GM23338 (cell line): ENCODE data around the gene ZBTB46. TPM values are rescaled to one million over a fixed set of nuclear protein-coding genes. Genes with fewer than 3 reads are reported as not detected.

Experiments used
- ATAC-seq: fragments of 200-7000 bp; cut with Tn5 transposase; 3 replicates; pipeline ENCODE4 v1.9.1; 2020
- DNase-seq: peaks from one replicate; pipeline ENCODE4 v3.0.0-alpha.2; 2015; ENCODE audit warnings: low spot score
- H2AFZ ChIP-seq: fragments of 200-600 bp; sonication (generic); 2 replicates; pipeline ENCODE4 v1.8.0; 2016; ENCODE audit warnings: antibody characterized with exemption, mild to moderate bottlenecking, moderate library complexity
- H3F3A ChIP-seq: fragments of 200-600 bp; sonication (generic); replicated peaks from 2 replicates; pipeline ENCODE4 v1.8.0; 2017; ENCODE audit warnings: antibody characterized with exemption, mixed run types, low read depth
- H3K27ac ChIP-seq: fragments of 200-600 bp; sonication (generic); 2 replicates; pipeline ENCODE4 v1.6.1; 2016; ENCODE audit warnings: low read depth
- H3K27me3 ChIP-seq: fragments of 200-600 bp; sonication (generic); 2 replicates; pipeline ENCODE4 v1.8.0; 2016; ENCODE audit warnings: mild to moderate bottlenecking, mixed run types, moderate library complexity; ENCODE audit not compliant: insufficient read depth
- H3K36me3 ChIP-seq: fragments of 200-600 bp; sonication (generic); 2 replicates; pipeline ENCODE4 v1.8.0; 2016; ENCODE audit warnings: mild to moderate bottlenecking; ENCODE audit not compliant: insufficient read depth
- H3K4me1 ChIP-seq: fragments of 200-600 bp; sonication (generic); 2 replicates; pipeline ENCODE4 v1.8.0; 2016; ENCODE audit warnings: mild to moderate bottlenecking, moderate library complexity; ENCODE audit not compliant: insufficient read depth
- H3K4me2 ChIP-seq: fragments of 200-600 bp; sonication (generic); 2 replicates; pipeline ENCODE4 v1.7.1; 2017; ENCODE audit warnings: mixed run types
- H3K4me3 ChIP-seq: fragments of 200-600 bp; sonication (generic); 2 replicates; pipeline ENCODE4 v1.6.1; 2016; ENCODE audit warnings: mixed run types
- H3K79me2 ChIP-seq: fragments of 200-600 bp; sonication (generic); replicated peaks from 2 replicates; pipeline ENCODE4 v1.8.0; 2017; ENCODE audit warnings: mild to moderate bottlenecking; ENCODE audit not compliant: insufficient read depth
- H3K9me2 ChIP-seq: fragments of 200-600 bp; sonication (generic); 2 replicates; pipeline ENCODE4 v1.8.0; 2017; ENCODE audit not compliant: insufficient read depth
- H4K20me1 ChIP-seq: fragments of 200-600 bp; sonication (generic); replicated peaks from 2 replicates; pipeline ENCODE4 v1.8.0; 2017; ENCODE audit warnings: mild to moderate bottlenecking; ENCODE audit not compliant: insufficient read depth
- H3K27ac Mint-ChIP-seq: 2 replicates; pipeline ENCODE4 v1.8.0; 2020; ENCODE audit warnings: inconsistent platforms, mild to moderate bottlenecking, moderate library complexity, mixed read lengths
- H3K27me3 Mint-ChIP-seq: 3 replicates; pipeline ENCODE4 v1.8.0; 2022; ENCODE audit warnings: low read depth, mild to moderate bottlenecking, moderate library complexity, mixed read lengths, inconsistent platforms; ENCODE audit not compliant: insufficient read depth, poor library complexity
- H3K36me3 Mint-ChIP-seq: 3 replicates; pipeline ENCODE4 v1.8.0; 2021; ENCODE audit warnings: low read depth, mild to moderate bottlenecking, inconsistent platforms, moderate library complexity, mixed read lengths
- H3K4me1 Mint-ChIP-seq: 3 replicates; pipeline ENCODE4 v1.8.0; 2020; ENCODE audit warnings: mild to moderate bottlenecking, inconsistent platforms, mixed read lengths
- H3K4me3 Mint-ChIP-seq: 3 replicates; pipeline ENCODE4 v1.8.0; 2021; ENCODE audit warnings: moderate library complexity, mild to moderate bottlenecking, inconsistent platforms, mixed read lengths
- H3K9me3 Mint-ChIP-seq: 3 replicates; pipeline ENCODE4 v1.8.0; 2020; ENCODE audit warnings: moderate library complexity, mild to moderate bottlenecking, inconsistent platforms, mixed read lengths
- CTCF ChIP-seq, 2 experiments: fragments of 200-600 bp in 1 of 2; sonication (generic) in 1 of 2; conservative IDR thresholded peaks; 2 replicates each; pipeline versions ENCODE4 v1.5.1 to v1.6.1; 2016 to 2017; ENCODE audit warnings: antibody characterized with exemption in 2 of 2, low read depth in 2 of 2, mild to moderate bottlenecking in 2 of 2, moderate library complexity in 1 of 2
- REST ChIP-seq: IDR thresholded peaks from one replicate; pipeline ENCODE4 v1.6.1; 2018; ENCODE audit warnings: antibody characterized with exemption; ENCODE audit not compliant: unreplicated experiment
- ZNF114 ChIP-seq: fragments of 250-450 bp; sonication (Bioruptor Pico); IDR thresholded peaks from 2 replicates; pipeline ENCODE4 v1.5.0; 2020; ENCODE audit warnings: mild to moderate bottlenecking, moderate library complexity
- ZNF331 ChIP-seq: fragments of 250-450 bp; sonication (Bioruptor Pico); IDR thresholded peaks from 2 replicates; pipeline ENCODE4 v1.5.0; 2020; ENCODE audit warnings: low read depth, mild to moderate bottlenecking, moderate library complexity
- ZNF462 ChIP-seq: fragments of 250-450 bp; sonication (Bioruptor Pico); IDR thresholded peaks from 2 replicates; pipeline ENCODE4 v1.5.0; 2020; ENCODE audit warnings: mild to moderate bottlenecking, moderate library complexity
- polyA plus RNA-seq: library from polyadenylated mRNA; unstranded; fragments of >200 nt; fragmentation: Nextera tagmentation; extraction: Ambion mirVana; gene quantifications from 2 replicates; pipeline ENCODE4 v1.2.1, GENCODE V29; 2016
- total RNA-seq: library from RNA; depleted of rRNA; stranded (reverse); fragments of >200 nt; shearing (Covaris generic); gene quantifications from 2 replicates; pipeline ENCODE4 v1.2.3, GENCODE V29; 2014

ZBTB46 gene
- total and polyA plus RNA-seq, 2 experiments from 2014 or later = 3.2 to 26.9 TPM

- H3K9me3 Mint-ChIP-seq = no peaks in the 10 kb centered on the region; the same call in 2 of the 3 replicates
- no peak overlapping the region for H3K27ac ChIP-seq
- no peak overlapping the region for H3K27ac Mint-ChIP-seq
- H3K36me3 Mint-ChIP-seq = peaks cover 6% of the 10 kb centered on the region
- H3K4me3 Mint-ChIP-seq = no peak overlapping the region
- no peak for DNase-seq
- H4K20me1 ChIP-seq = no peaks in the 10 kb centered on the region
- no peak overlapping the region for H2AFZ ChIP-seq
- no peaks in the 10 kb centered on the region for H3K9me2 ChIP-seq
- H3K4me1 Mint-ChIP-seq = peaks cover 10% of the 10 kb centered on the region
- H3K27me3 ChIP-seq = no peaks in the 10 kb centered on the region
- no peaks in the 10 kb centered on the region for H3K36me3 ChIP-seq
- peaks cover 22% of the 10 kb centered on the region for H3F3A ChIP-seq
- H3K4me3 ChIP-seq = no peak overlapping the region
- no peaks in the 10 kb centered on the region for H3K79me2 ChIP-seq
- TF ChIP-seq ZNF114 (CRISPR knock-in tag) = no peak
- no peak for TF ChIP-seq REST
- TF ChIP-seq ZNF462 (CRISPR knock-in tag) = no peak
- no peak for TF ChIP-seq ZNF331
- TF ChIP-seq CTCF (conservative IDR thresholded peaks at IDR 0.05; ENCODE audit: low read depth in 2 of 2) = no peak
- H3K27me3 Mint-ChIP-seq = peaks cover 8% of the 10 kb centered on the region
- peaks cover 4% of the 10 kb centered on the region; the same call in 1 of the 2 replicates for H3K4me1 ChIP-seq
- ATAC-seq = no peak
- H3K4me2 ChIP-seq = no peak overlapping the region
Measured at GRCh38 chr20:63748070-63748933, 82.8 kb downstream of the ZBTB46 start.
